22Rv1 (cell line): Measurements from ENCODE around the gene TMEM200C.
"Not testable (repeated sequence)": the region's sequence is repeated elsewhere in the genome, so short reads cannot be mapped to it uniquely, and the experiment has no call there.

Experiments used
- H3K27ac ChIP-seq: fragments of 450-650 bp; 2 replicates; pipeline ENCODE4 v1.5.1; 2017
- ZFX ChIP-seq: fragments of 450-650 bp; IDR thresholded peaks from 2 replicates; pipeline ENCODE4 v1.6.1; 2017; ENCODE audit warnings: antibody characterized with exemption, borderline replicate concordance
- TF ChIP-seq, protein P1 (sequence below): fragments of 450-650 bp; IDR thresholded peaks from 2 replicates; pipeline ENCODE4 v1.5.1; 2017; ENCODE audit warnings: mild to moderate bottlenecking

TMEM200C gene

DNA sequence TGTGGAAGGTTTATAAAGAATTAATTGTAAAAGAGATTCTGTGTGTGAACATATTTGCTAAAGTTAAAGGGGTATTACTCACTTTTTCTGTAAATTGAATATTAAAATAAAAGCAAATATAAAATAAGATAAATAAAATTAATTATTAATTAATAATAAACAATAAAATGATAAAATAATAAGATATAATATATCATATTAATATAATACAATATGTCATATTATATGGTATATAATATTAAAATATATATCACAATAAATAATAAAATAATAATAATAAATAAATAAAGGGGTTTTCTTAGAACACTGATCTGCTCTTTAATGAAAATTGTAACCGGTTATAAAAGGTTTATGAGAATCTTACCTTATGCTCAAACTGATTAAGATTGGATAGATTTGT is 29.8 kb downstream of the TMEM200C start:
- no peak overlapping the region for H3K27ac ChIP-seq
- TF ChIP-seq, protein P1, sequence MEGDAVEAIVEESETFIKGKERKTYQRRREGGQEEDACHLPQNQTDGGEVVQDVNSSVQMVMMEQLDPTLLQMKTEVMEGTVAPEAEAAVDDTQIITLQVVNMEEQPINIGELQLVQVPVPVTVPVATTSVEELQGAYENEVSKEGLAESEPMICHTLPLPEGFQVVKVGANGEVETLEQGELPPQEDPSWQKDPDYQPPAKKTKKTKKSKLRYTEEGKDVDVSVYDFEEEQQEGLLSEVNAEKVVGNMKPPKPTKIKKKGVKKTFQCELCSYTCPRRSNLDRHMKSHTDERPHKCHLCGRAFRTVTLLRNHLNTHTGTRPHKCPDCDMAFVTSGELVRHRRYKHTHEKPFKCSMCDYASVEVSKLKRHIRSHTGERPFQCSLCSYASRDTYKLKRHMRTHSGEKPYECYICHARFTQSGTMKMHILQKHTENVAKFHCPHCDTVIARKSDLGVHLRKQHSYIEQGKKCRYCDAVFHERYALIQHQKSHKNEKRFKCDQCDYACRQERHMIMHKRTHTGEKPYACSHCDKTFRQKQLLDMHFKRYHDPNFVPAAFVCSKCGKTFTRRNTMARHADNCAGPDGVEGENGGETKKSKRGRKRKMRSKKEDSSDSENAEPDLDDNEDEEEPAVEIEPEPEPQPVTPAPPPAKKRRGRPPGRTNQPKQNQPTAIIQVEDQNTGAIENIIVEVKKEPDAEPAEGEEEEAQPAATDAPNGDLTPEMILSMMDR: no peak
- no peak for TF ChIP-seq ZFX

DNA sequence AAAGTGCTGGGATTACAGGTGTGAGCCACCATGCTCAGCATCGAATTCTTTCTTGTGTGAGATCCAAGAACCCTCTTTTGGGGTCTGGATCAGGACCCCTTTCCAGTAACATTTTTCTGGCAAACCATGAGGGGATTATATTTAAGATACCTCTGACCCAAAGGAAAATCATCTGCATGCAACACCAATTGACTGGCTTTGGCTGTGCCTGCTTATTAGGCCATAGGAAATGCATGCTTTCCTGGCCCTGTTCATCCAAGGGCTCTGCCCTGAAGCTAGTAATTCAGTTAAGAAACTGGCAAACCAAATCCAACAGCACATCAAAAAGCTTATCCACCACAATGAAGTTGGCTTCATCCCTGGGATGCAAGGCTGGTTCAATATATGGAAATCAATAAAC is 33.2 kb downstream of the TMEM200C start:
- not testable (repeated sequence) for H3K27ac ChIP-seq

DNA sequence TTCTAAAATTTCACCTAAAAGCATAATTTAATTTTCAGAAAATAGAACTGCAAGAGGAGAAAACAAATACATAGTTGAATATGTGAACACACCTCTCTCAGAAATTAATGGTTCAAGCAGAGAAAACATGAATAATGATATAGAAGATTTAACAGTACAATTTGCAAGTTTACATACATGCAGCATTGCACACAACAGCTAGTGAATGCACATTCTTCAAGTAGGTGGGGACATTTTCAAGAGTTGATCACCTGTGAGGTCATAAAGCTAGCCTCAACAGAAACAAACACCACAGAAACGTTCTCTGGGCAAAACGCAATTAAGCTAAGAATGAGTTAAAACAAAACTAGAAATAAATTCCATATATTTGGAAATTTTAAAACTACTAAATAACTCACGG is 38.1 kb downstream of the TMEM200C start:
- TF ChIP-seq, protein P1: no peak
- TF ChIP-seq ZFX: no peak
- H3K27ac ChIP-seq: no peak overlapping the region

DNA sequence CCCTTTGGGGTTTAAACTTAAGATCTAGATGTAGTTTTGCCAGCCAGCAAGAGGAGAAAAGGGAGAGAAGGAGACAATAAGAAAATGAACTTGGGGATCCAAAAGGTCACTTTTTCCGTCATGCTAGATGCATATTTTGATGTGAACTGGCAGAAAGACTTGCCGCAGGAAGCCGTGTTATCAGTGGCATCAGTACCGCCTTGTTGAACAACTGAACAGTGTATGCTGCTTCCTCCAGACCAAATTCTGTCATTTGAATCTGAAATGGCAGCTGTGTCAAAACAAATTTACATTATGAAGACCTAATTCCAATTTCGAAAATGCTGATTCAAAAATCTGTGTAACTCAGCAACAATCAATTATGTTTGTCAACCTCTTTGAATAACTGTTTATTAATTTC is 42.1 kb downstream of the TMEM200C start:
- TF ChIP-seq, protein P1: no peak
- no peak for TF ChIP-seq ZFX
- H3K27ac ChIP-seq: no peak overlapping the region

DNA sequence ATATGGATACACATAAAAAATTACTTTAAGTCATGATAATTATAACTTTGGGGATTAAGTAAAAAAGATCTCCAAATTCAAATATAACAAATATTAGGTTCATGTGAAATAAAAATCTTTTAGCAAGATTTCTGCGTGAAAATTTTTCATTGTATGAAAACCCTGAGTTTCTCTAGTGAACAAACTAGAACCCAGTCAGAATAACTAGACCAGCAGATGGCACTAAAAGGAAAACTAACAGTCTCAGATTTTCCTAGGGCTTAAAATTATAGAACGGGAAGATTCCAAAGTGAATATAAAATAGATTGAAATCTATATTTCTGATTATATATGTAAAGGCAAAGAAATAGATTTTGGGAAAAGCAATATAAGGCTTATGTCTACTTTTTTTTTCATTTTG is 43.3 kb downstream of the TMEM200C start:
- TF ChIP-seq ZFX: no peak
- TF ChIP-seq, protein P1: peak; percentile 37
- H3K27ac ChIP-seq: no peak overlapping the region

DNA sequence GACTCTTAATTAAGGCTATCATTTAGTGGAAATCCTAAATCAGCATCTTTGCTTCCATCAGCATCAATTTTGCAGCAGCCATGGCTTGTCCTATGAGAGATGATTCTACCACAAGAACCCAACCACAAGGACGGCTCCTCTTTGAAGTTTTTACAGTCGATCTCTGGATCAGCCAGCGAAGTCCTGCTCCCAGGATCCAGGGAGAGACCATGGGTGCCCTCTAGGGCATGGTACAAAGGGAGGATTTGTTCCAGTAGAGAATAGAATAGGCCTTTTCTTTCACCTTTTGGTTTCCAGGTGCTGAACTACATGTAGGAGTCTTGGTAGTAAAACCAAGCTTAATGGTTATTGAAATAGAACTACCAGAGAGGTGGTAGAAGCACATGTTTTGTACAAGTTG is 52.7 kb downstream of the TMEM200C start:
- no peak overlapping the region for H3K27ac ChIP-seq
- TF ChIP-seq ZFX: no peak
- TF ChIP-seq, protein P1: no peak

DNA sequence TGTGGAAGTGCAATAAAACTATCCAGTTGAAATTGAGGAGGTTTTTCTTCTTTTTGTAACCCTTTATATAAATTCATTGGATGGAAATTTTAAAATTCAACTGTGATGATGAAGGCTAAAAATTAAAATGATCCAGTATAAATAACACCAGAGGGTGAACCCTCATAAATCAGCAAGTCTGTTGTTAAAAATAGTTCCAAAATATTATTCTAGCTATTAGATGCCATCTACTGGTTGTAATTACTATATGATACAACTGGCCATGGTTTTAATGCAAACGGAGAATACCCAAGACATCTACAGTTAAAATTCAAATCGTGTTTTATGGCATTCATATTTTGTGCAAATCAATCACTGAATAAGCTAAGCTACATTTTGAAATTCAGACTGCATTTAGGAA is 53.8 kb downstream of the TMEM200C start:
- no peak overlapping the region for H3K27ac ChIP-seq
- no peak for TF ChIP-seq ZFX
- TF ChIP-seq, protein P1: no peak

DNA sequence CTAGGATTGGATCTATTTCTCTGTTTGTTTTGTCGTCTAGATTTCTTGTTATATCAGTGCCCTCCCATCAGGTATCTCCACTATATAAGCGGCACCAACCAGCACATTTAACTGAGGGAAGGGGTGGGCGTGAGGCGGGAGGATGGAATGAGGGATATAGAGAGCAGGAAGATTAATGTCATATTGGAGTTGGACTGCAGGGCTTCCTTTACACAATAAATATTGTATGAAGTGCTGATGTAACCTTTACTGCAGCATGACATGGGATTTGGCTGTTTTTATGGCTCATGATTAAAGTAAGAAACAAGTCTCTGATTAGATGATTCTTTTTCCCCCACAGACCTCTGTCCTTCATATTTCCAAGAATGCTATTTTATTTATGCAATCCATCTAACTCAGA is 54.8 kb downstream of the TMEM200C start:
- TF ChIP-seq ZFX: no peak
- TF ChIP-seq, protein P1: no peak
- no peak overlapping the region for H3K27ac ChIP-seq
